ENCODE measurements around the gene CADPS.

CADPS gene

GRCh38 chr3:62874711-62875557, at the start of gene CADPS:
Gene CADPS (minus strand): TSS chr3:62875416. CDS start chr3:62875029, 387 bp downstream.
- no peak for TF ChIP-seq ZNF274 (IDR thresholded peaks at IDR 0.05; ENCODE audit: low read depth, low read length)

DNA sequence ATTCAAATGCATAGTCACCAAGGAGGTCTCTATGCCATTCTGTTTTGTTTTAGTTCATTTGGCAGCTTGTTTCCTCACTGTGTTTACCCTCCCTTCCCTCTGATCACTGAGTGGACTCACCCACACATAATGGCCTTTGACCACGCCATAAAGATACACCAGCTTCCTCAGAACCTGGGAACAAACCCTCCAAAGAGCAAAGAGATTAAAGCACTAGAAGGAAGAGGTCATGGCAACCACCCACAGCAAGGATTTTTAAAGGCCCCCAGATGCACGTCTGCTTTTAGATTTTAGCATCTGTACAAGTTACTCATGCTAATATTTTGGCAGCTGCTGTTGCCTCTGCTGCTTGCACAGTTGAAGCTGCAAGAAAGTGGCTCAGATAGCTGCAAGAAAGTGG, 47.9 kb upstream of the CADPS start:
- no peak overlapping the region for H3K4me3 ChIP-seq (ENCODE audit: low read length)
- no peak for TF ChIP-seq ZNF274 (IDR thresholded peaks at IDR 0.05; ENCODE audit: low read depth, low read length)

More at GRCh38 chr3:62874711-62875557, at the start of gene CADPS:
- H3K4me3 ChIP-seq (ENCODE audit: low read length): no peak within 1 kb of the TSS

- no peak for TF ChIP-seq ZNF274 (IDR thresholded peaks at IDR 0.05; ENCODE audit: low read depth, low read length)
- H3K4me3 ChIP-seq (ENCODE audit: low read length): no peak overlapping the region
Observed at GRCh38 chr3:62922326-62922725, 47.1 kb upstream of the CADPS start.

DNA sequence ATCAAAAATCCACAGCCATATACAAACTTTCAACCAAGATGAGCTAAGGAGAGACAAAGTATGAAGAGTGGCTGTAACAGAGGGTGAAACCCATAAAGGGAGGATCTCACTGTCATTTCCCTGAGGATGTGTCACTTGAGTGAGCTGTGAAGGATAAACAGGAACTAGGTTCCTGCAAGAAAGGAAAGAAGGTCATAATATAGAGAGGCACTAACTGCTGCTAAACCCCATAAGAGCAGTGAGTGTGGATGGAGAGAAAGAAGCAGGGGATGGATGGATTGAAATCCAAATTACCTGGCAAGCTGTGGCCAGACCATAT, 45.2 kb upstream of the CADPS start:
- no peak overlapping the region for H3K4me3 ChIP-seq (ENCODE audit: low read length)
- TF ChIP-seq ZNF274 (IDR thresholded peaks at IDR 0.05; ENCODE audit: low read depth, low read length): no peak

DNA sequence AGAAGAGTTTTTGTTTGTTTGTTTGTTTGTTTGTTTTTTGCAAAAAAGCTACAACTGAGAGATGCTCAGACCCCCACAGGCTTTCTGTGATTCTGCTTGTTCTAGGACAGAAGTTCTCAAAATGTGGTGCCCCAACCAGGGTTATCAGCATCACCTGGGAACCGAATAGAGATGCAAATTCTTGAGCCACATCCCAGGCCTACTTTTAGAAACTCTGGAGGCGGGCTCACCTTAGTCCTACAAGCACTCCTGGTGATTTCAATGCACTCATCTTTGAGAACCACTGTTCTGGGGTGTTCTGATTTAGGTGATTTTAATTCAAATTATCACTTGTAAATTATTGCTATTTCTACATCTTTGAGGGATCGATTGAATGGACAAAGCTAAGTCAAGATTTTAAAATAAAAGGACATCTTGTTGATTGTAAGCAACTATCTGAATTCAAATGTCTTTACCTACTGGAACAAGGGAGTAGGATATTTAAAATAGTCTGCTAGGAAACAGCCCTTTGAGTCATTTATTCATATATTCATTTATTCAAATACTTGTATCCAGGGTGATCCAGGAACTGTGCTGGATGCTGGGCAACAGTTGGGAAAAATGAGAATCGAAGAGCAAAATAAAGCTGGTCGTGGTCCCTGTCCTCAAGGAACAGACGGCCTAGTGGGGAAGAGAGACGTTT, 44.7 kb upstream of the CADPS start:
- TF ChIP-seq ZNF274 (IDR thresholded peaks at IDR 0.05; ENCODE audit: low read depth, low read length): no peak
- no peak overlapping the region for H3K4me3 ChIP-seq (ENCODE audit: low read length)

GRCh38 chr3:62918777-62919176, 43.6 kb upstream of the CADPS start:
- no peak overlapping the region for H3K4me3 ChIP-seq (ENCODE audit: low read length)
- TF ChIP-seq ZNF274 (IDR thresholded peaks at IDR 0.05; ENCODE audit: low read depth, low read length): no peak

DNA sequence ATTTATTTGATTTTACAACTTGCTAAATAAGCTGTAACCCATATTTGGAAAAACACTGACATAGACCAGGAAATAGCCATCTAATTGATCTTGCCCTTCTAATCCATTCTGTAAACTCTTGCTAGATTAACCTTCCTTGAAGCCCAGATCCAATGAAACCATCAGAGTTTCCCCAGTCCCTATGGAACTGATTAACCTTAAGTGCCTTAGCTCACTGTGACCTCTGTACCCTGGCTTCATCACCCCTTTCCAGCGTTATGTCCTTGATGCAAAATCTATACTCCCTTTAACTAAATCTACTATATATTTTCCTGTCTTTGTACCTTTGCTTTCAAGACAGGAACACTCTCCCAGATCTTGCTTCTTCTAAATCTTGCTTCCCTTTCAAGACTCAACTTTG, 42.9 kb upstream of the CADPS start:
- no peak for TF ChIP-seq ZNF274 (IDR thresholded peaks at IDR 0.05; ENCODE audit: low read depth, low read length)
- H3K4me3 ChIP-seq (ENCODE audit: low read length): no peak overlapping the region

GRCh38 chr3:62911526-62911925, 36.3 kb upstream of the CADPS start:
- no peak overlapping the region for H3K4me3 ChIP-seq (ENCODE audit: low read length)

GRCh38 chr3:62905331-62905730, 30.1 kb upstream of the CADPS start:
- no peak for TF ChIP-seq ZNF274 (IDR thresholded peaks at IDR 0.05; ENCODE audit: low read depth, low read length)
- H3K4me3 ChIP-seq (ENCODE audit: low read length): no peak overlapping the region

More at GRCh38 chr3:62911526-62911925, 36.3 kb upstream of the CADPS start:
- TF ChIP-seq ZNF274 (IDR thresholded peaks at IDR 0.05; ENCODE audit: low read depth, low read length): no peak

DNA sequence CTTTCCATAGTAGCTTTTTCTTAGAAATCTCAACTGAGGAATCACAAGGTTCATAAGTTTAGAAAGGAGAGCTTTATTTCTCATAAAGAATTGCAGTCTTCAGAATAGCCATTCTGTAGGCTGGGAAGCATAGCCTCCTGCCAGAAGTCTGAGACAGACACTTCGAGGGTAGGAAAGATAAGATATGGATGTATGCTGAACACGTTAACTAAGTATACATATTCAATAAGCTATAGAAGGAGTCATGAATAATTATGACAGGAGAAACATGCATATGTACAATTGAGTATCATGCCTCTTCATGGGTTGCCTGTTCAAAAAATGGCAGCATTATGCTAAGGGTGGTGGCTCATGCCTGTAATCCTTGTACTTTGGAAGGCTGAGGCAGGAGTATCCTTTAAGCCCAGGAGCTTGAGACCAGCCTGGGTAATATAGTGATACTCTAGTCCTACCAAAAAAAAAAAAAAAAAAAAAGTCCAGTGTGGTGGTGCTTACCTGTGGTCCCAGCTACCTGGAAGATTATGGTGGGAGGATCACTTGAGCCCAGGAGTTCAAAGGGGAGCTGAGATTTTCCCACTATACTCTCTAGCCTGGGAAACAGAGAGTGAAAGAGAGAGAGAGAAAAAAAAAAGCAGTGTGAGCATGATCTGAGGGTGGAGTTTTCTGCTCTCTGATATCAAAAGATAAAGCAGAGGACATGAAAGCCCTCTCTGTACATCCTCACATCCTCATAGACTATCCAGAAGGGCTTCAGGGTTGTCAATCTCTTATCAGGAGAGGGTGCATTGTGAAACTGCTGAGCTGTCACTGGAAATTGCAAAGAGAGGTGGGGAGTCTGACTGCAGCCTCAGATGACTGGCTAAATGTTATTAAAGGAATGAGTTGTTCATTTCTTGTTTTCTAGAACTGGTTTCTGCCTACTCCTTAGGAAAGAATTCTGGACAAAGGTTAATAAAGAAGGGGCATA, 23.6 kb upstream of the CADPS start:
- TF ChIP-seq ZNF274 (IDR thresholded peaks at IDR 0.05; ENCODE audit: low read depth, low read length): no peak
- no peak overlapping the region for H3K4me3 ChIP-seq (ENCODE audit: low read length)

DNA sequence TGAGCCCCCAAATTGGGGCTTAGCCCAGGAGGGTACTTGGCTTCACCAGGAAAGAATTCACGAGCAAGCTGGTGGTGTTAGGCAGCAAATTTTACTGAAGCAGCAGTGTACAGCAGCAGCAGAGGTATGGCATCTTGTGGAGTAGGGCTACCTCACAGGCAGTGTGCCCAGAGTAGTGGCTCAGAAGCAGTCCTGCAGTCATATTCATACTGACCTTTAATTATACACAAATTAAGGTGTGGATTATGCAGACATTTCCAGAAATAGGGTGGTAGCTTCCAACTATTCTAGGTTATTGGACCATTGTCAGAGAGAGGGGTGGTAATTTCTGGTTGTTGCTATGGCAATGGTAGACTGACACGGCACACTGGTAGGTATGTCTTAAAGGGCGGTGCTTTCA, 20.7 kb upstream of the CADPS start:
- H3K4me3 ChIP-seq (ENCODE audit: low read length): no peak overlapping the region
- no peak for TF ChIP-seq ZNF274 (IDR thresholded peaks at IDR 0.05; ENCODE audit: low read depth, low read length)

- no peak overlapping the region for H3K4me3 ChIP-seq (ENCODE audit: low read length)
- TF ChIP-seq ZNF274 (IDR thresholded peaks at IDR 0.05; ENCODE audit: low read depth, low read length): no peak
Observed at GRCh38 chr3:62892951-62893350, 17.7 kb upstream of the CADPS start.

GRCh38 chr3:62892045-62892444, 16.8 kb upstream of the CADPS start:
- TF ChIP-seq ZNF274 (IDR thresholded peaks at IDR 0.05; ENCODE audit: low read depth, low read length): no peak
- H3K4me3 ChIP-seq (ENCODE audit: low read length): no peak overlapping the region

DNA sequence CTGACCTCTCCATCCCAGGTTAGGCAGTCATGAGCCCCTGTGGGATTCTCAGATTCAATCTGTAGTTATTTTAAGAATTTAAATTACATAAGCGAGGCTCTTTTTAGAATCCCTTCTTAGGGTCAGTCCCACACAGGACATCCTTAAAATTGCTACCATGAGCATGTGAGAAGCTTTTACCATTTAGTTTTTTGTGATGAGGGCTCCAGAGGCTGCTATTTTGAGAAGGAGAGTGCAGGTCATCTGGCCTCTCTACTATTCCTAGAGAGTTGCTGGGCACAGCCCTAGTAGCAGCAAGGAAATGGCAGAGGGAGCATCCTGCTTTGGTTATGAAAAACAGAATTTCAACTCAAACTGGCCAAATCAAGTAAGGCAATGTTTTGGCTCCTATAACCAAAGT, 13.6 kb upstream of the CADPS start:
- TF ChIP-seq ZNF274 (IDR thresholded peaks at IDR 0.05; ENCODE audit: low read depth, low read length): no peak
- H3K4me3 ChIP-seq (ENCODE audit: low read length): no peak overlapping the region

All from GM08714 (cell line).